H1 (cell line): ENCODE measurements around the gene SHMT1.
"Not testable (repeated sequence)": the region's sequence is repeated elsewhere in the genome, so short reads cannot be mapped to it uniquely, and the experiment has no call there.

Source experiments
- BCL11A ChIP-seq, 2 experiments: IDR thresholded peaks; one replicate each; pipeline ENCODE4 v1.6.1; 2011; ENCODE audit warnings: low read depth in 2 of 2, low read length in 2 of 2, mild to moderate bottlenecking in 2 of 2
- CBX8 ChIP-seq: fragments of 300-800, 300-1000 bp; sonication (generic); IDR thresholded peaks from 2 replicates; pipeline ENCODE4 v1.7.1; 2016; ENCODE audit warnings: low read depth, low read length, borderline replicate concordance
- CEBPB ChIP-seq: IDR thresholded peaks from 2 replicates; pipeline ENCODE4 v1.6.1; 2012; ENCODE audit warnings: low read depth, low read length
- CTCF ChIP-seq, 3 experiments: IDR thresholded peaks; 1 replicate in 2 of 3; 2 replicates in 1 of 3; pipeline versions ENCODE4 v1.5.1 to v1.6.1; 2011; ENCODE audit warnings: low read length in 3 of 3, mild to moderate bottlenecking in 3 of 3, inconsistent platforms in 2 of 3, low read depth in 1 of 3, moderate library complexity in 1 of 3; ENCODE audit not compliant: insufficient read depth in 1 of 3; ENCODE audit errors: control extremely low read depth in 1 of 3
- EZH2 ChIP-seq: fragments of 200-600 bp; sonication (generic); IDR thresholded peaks from 2 replicates; pipeline ENCODE4 v1.7.1; 2012; ENCODE audit warnings: low read depth, mild to moderate bottlenecking, moderate library complexity, low read length, inconsistent platforms; ENCODE audit not compliant: severe bottlenecking
- GABPA ChIP-seq: IDR thresholded peaks from 2 replicates; pipeline ENCODE4 v1.6.1; 2011; ENCODE audit warnings: mild to moderate bottlenecking, low read length, moderate library complexity, borderline replicate concordance; ENCODE audit not compliant: insufficient read depth
- JUND ChIP-seq: IDR thresholded peaks from 2 replicates; pipeline ENCODE4 v1.6.1; 2011; ENCODE audit warnings: mild to moderate bottlenecking, improper control_type of control experiment, low read length
- MAFK ChIP-seq: IDR thresholded peaks from 2 replicates; pipeline ENCODE4 v1.6.1; 2012; ENCODE audit warnings: low read depth, mild to moderate bottlenecking, improper control_type of control experiment, low read length
- PHF8 ChIP-seq: fragments of 200-600 bp; sonication (generic); conservative IDR thresholded peaks from 2 replicates; pipeline ENCODE4 v1.7.1; 2012; ENCODE audit warnings: low read depth, mild to moderate bottlenecking, inconsistent platforms, low read length, moderate library complexity
- POLR2A ChIP-seq, 2 experiments: IDR thresholded peaks; 1 replicate in 1 of 2; 2 replicates in 1 of 2; pipeline ENCODE4 v1.6.1; 2011; ENCODE audit warnings: low read depth in 2 of 2, low read length in 2 of 2, mild to moderate bottlenecking in 2 of 2; ENCODE audit errors: control extremely low read depth in 1 of 2
- POLR2AphosphoS5 ChIP-seq: IDR thresholded peaks from 2 replicates; pipeline ENCODE4 v1.6.1; 2011; ENCODE audit warnings: low read depth, low read length
- RBBP5 ChIP-seq: IDR thresholded peaks from 2 replicates; pipeline ENCODE4 v1.7.1; 2012; ENCODE audit warnings: low read depth, mild to moderate bottlenecking, inconsistent platforms, low read length, moderate library complexity, borderline replicate concordance
- SAP30 ChIP-seq: fragments of 300-600 bp; sonication (generic); IDR thresholded peaks from 2 replicates; pipeline ENCODE4 v1.7.1; 2012; ENCODE audit warnings: low read length, moderate library complexity, mild to moderate bottlenecking, inconsistent platforms; ENCODE audit not compliant: insufficient read depth, insufficient replicate concordance
- SP4 ChIP-seq: IDR thresholded peaks from 2 replicates; pipeline ENCODE4 v1.6.1; 2012; ENCODE audit warnings: low read length, inconsistent platforms

GRCh38 chr17:18410736-18411135, 47.4 kb upstream of the SHMT1 start:
- TF ChIP-seq POLR2AphosphoS5 (peak; percentile 59; the same call in 1 of the 2 replicates), POLR2A (IDR thresholded peaks at IDR 0.05; ENCODE audit: control extremely low read depth in 1 of 2, low read depth in 2 of 2, low read length in 2 of 2) (peak in 1 of 2 experiments; percentile 37; a peak in 1 of 3 replicates)
- not testable (repeated sequence) for TF ChIP-seq CTCF (IDR thresholded peaks at IDR 0.05; ENCODE audit: control extremely low read depth in 1 of 3, insufficient read depth in 1 of 3, low read depth in 1 of 3, low read length in 3 of 3); BCL11A (IDR thresholded peaks at IDR 0.05; ENCODE audit: low read depth in 2 of 2, low read length in 2 of 2); MAFK; SP4; JUND; PHF8; EZH2; RBBP5; CEBPB; SAP30; GABPA; CBX8
